ENCODE results near the gene SERPINH1. TPM values are rescaled to one million over a fixed set of nuclear protein-coding genes. Genes with fewer than 3 reads are reported as not detected.

The SERPINH1 gene
- total RNA-seq, 3 donors from 2014 or later, result 168 to 264 (median 259) TPM

- no peaks in the 10 kb centered on the region for H3K36me3 ChIP-seq
- DNase-seq (ENCODE audit: low spot score in 2 of 2), result no peak
- H3K4me3 ChIP-seq, result no peak overlapping the region
- TF ChIP-seq POLR2AphosphoS5 (IDR thresholded peaks at IDR 0.05) (no peak), CTCF (IDR thresholded peaks at IDR 0.05) (no peak), POLR2A (IDR thresholded peaks at IDR 0.05) (no peak)
- no peaks in the 10 kb centered on the region for H3K9me3 ChIP-seq
- no peaks in the 10 kb centered on the region for H3K4me1 ChIP-seq
- no peak overlapping the region for H3K27ac ChIP-seq
- H3K27me3 ChIP-seq, result no peaks in the 10 kb centered on the region
- intact Hi-C loops (cut with DNase I; ENCODE audit: low total_unique reads), result no loop called here
Measured at GRCh38 chr11:75589051-75589450, 27.0 kb downstream of the SERPINH1 start.

GRCh38 chr11:75589933-75590332, 27.9 kb downstream of the SERPINH1 start:
- H3K27ac ChIP-seq, result no peak overlapping the region
- no peak overlapping the region for H3K4me3 ChIP-seq
- no peak for DNase-seq (ENCODE audit: low spot score in 2 of 2)
- H3K4me1 ChIP-seq, result no peaks in the 10 kb centered on the region
- TF ChIP-seq POLR2AphosphoS5 (IDR thresholded peaks at IDR 0.05), result no peak
- H3K9me3 ChIP-seq, result no peaks in the 10 kb centered on the region
- no peaks in the 10 kb centered on the region for H3K27me3 ChIP-seq
- H3K36me3 ChIP-seq, result no peaks in the 10 kb centered on the region
- intact Hi-C loops (cut with DNase I; ENCODE audit: low total_unique reads), result no loop called here

GRCh38 chr11:75591371-75591770, 29.3 kb downstream of the SERPINH1 start:
- H3K27ac ChIP-seq, result no peak overlapping the region
- H3K9me3 ChIP-seq, result no peaks in the 10 kb centered on the region
- H3K4me1 ChIP-seq, result no peaks in the 10 kb centered on the region
- H3K36me3 ChIP-seq, result no peaks in the 10 kb centered on the region
- no peak overlapping the region for H3K4me3 ChIP-seq
- H3K27me3 ChIP-seq, result no peaks in the 10 kb centered on the region
- intact Hi-C loops (cut with DNase I; ENCODE audit: low total_unique reads), result no loop called here
- DNase-seq (ENCODE audit: low spot score in 2 of 2), result no peak
- TF ChIP-seq POLR2AphosphoS5 (IDR thresholded peaks at IDR 0.05), result no peak
- TF ChIP-seq POLR2A (IDR thresholded peaks at IDR 0.05), result no peak
- no peak for TF ChIP-seq CTCF (IDR thresholded peaks at IDR 0.05)

GRCh38 chr11:75591966-75592365, 29.9 kb downstream of the SERPINH1 start:
- H3K9me3 ChIP-seq, result no peaks in the 10 kb centered on the region
- H3K4me3 ChIP-seq, result no peak overlapping the region
- H3K27ac ChIP-seq, result no peak overlapping the region
- H3K4me1 ChIP-seq, result no peaks in the 10 kb centered on the region
- no peak for DNase-seq (ENCODE audit: low spot score in 2 of 2)
- TF ChIP-seq POLR2AphosphoS5 (IDR thresholded peaks at IDR 0.05), result no peak
- TF ChIP-seq POLR2A (IDR thresholded peaks at IDR 0.05), result no peak
- TF ChIP-seq CTCF (IDR thresholded peaks at IDR 0.05), result no peak
- no peaks in the 10 kb centered on the region for H3K36me3 ChIP-seq
- no peaks in the 10 kb centered on the region for H3K27me3 ChIP-seq
- intact Hi-C loops (cut with DNase I; ENCODE audit: low total_unique reads), result no loop called here

- intact Hi-C loops (cut with DNase I; ENCODE audit: low total_unique reads), result no loop called here
- no peak for DNase-seq (ENCODE audit: low spot score in 2 of 2)
- no peak overlapping the region for H3K27ac ChIP-seq
Measured at GRCh38 chr11:75592715-75593114, 30.7 kb downstream of the SERPINH1 start.

More at GRCh38 chr11:75592715-75593114, 30.7 kb downstream of the SERPINH1 start:
- Histone ChIP-seq H3K4me1 (no peaks in the 10 kb centered on the region), H3K27me3 (no peaks in the 10 kb centered on the region), H3K9me3 (no peaks in the 10 kb centered on the region), H3K4me3 (no peak overlapping the region), H3K36me3 (no peaks in the 10 kb centered on the region)
- no peak for TF ChIP-seq CTCF (IDR thresholded peaks at IDR 0.05)
- no peak for TF ChIP-seq POLR2A (IDR thresholded peaks at IDR 0.05)
- TF ChIP-seq POLR2AphosphoS5 (IDR thresholded peaks at IDR 0.05), result no peak
